AG10803 (cell line): ENCODE data around the gene GALNTL6.

Source experiments
- DNase-seq: peaks from one replicate; pipeline ENCODE4 v3.0.0; 2010; ENCODE audit warnings: low read depth
- H3K4me3 ChIP-seq: 2 replicates; pipeline ENCODE4 v1.5.1; 2011; ENCODE audit warnings: mild to moderate bottlenecking, low read length, control low read depth
- CTCF ChIP-seq: conservative IDR thresholded peaks from 2 replicates; pipeline ENCODE4 v1.5.1; 2011; ENCODE audit warnings: mild to moderate bottlenecking, low read length, control low read depth, inconsistent platforms

The GALNTL6 gene

GRCh38 chr4:172776203-172776861 lies 963.1 kb downstream of the GALNTL6 start:
- no peak for TF ChIP-seq CTCF
- no peak overlapping the region for H3K4me3 ChIP-seq
- no peak for DNase-seq

GRCh38 chr4:172777729-172778431 lies 964.7 kb downstream of the GALNTL6 start:
- TF ChIP-seq CTCF = no peak

GRCh38 chr4:172778583-172778982 lies 965.4 kb downstream of the GALNTL6 start:
- DNase-seq = no peak
- no peak overlapping the region for H3K4me3 ChIP-seq
- no peak for TF ChIP-seq CTCF

More at GRCh38 chr4:172777729-172778431, 964.7 kb downstream of the GALNTL6 start:
- H3K4me3 ChIP-seq = no peak overlapping the region
- no peak for DNase-seq

- no peak overlapping the region for H3K4me3 ChIP-seq
- DNase-seq = no peak
- TF ChIP-seq CTCF = no peak
Observed at GRCh38 chr4:172780566-172781081, 967.4 kb downstream of the GALNTL6 start.

- no peak overlapping the region for H3K4me3 ChIP-seq
- no peak for TF ChIP-seq CTCF
- DNase-seq = no peak
Observed at GRCh38 chr4:172785613-172786012, 972.4 kb downstream of the GALNTL6 start.

- DNase-seq = no peak
- TF ChIP-seq CTCF = no peak
- H3K4me3 ChIP-seq = no peak overlapping the region
Observed at GRCh38 chr4:172786039-172786792, 973.0 kb downstream of the GALNTL6 start.
